ENCODE results near the gene SLC29A1.
"Not testable (repeated sequence)": the region's sequence is repeated elsewhere in the genome, so short reads cannot be mapped to it uniquely, and the experiment has no call there.

The SLC29A1 gene

GRCh38 chr6:44196351-44196750 lies 27.0 kb upstream of the SLC29A1 start:
- not testable (repeated sequence) for DNase-seq

GRCh38 chr6:44198684-44199083 lies 24.7 kb upstream of the SLC29A1 start:
- no peak for DNase-seq

GRCh38 chr6:44199883-44200282 lies 23.5 kb upstream of the SLC29A1 start:
- DNase-seq: no peak

- DNase-seq: no peak
These were observed 22.2 kb upstream of the SLC29A1 start for GRCh38 chr6:44201200-44201599.

- no peak for DNase-seq
These were observed 21.6 kb upstream of the SLC29A1 start for GRCh38 chr6:44201638-44202303.

- no peak for DNase-seq
These were observed 20.9 kb upstream of the SLC29A1 start for GRCh38 chr6:44202332-44202971.

GRCh38 chr6:44202972-44203750 lies 20.2 kb upstream of the SLC29A1 start:
- DNase-seq: no peak

- no peak for DNase-seq
These were observed 19.4 kb upstream of the SLC29A1 start for GRCh38 chr6:44203955-44204354.

- no peak for DNase-seq
These were observed 15.4 kb upstream of the SLC29A1 start for GRCh38 chr6:44207966-44208365.

- DNase-seq: no peak
These were observed 12.1 kb upstream of the SLC29A1 start for GRCh38 chr6:44211284-44211683.

- DNase-seq: no peak
These were observed 9.1 kb upstream of the SLC29A1 start for GRCh38 chr6:44214307-44214706.

- no peak for DNase-seq
These were observed 6.6 kb upstream of the SLC29A1 start, which contains the start of gene MYMX for GRCh38 chr6:44216677-44217331. TSS of gene MYMX (plus strand) at chr6:44216926. CDS start at chr6:44217472, 546 bp downstream.

GRCh38 chr6:44217332-44218143 lies 5.9 kb upstream of the SLC29A1 start:
- no peak for DNase-seq

GRCh38 chr6:44219053-44219814 lies 4.2 kb upstream of the SLC29A1 start:
- no peak for DNase-seq

GRCh38 chr6:44219815-44220784 lies 3.3 kb upstream of the SLC29A1 start:
- no peak for DNase-seq

GRCh38 chr6:44220913-44221290 lies 2.5 kb upstream of the SLC29A1 start:
- no peak for DNase-seq

- DNase-seq: no peak
These were observed 2.0 kb upstream of the SLC29A1 start for GRCh38 chr6:44221291-44221960.

GRCh38 chr6:44221961-44222335 lies 1.4 kb upstream of the SLC29A1 start:
- DNase-seq: no peak

- DNase-seq: no peak
These were observed 693 bp upstream of the SLC29A1 start for GRCh38 chr6:44222486-44223318.
